Measurements from ENCODE around the gene EGLN3.

EGLN3 gene

GRCh38 chr14:33894339-33894738 is 56.5 kb downstream of the EGLN3 start:
- Histone ChIP-seq H3K27me3 (ENCODE audit: low read length) (no peaks in the 10 kb centered on the region), H3K9me3 (ENCODE audit: insufficient read depth, low read length) (no peaks in the 10 kb centered on the region), H2AFZ (ENCODE audit: low read depth, low read length, severe bottlenecking) (no peak overlapping the region), H3K79me2 (ENCODE audit: insufficient read depth, low read length) (no peaks in the 10 kb centered on the region), H3K9ac (ENCODE audit: low read length) (no peak overlapping the region), H3K36me3 (ENCODE audit: low read length) (no peaks in the 10 kb centered on the region), H3K4me2 (ENCODE audit: low read depth, low read length, poor library complexity, severe bottlenecking) (no peak overlapping the region), H3K4me3 (ENCODE audit: insufficient read depth, low read length, poor library complexity, severe bottlenecking) (no peak overlapping the region), H4K20me1 (ENCODE audit: low read depth, low read length) (no peaks in the 10 kb centered on the region), H3K9me2 (replicated peaks; ENCODE audit: insufficient read depth, low read length) (no peaks in the 10 kb centered on the region), H3F3A (ENCODE audit: insufficient read depth) (no peaks in the 10 kb centered on the region), H3K27ac (ENCODE audit: low read depth, low read length) (no peak overlapping the region)
- TF ChIP-seq CTCF (IDR thresholded peaks at IDR 0.05; ENCODE audit: insufficient read depth, low read length, poor library complexity, severe bottlenecking) (no peak), EZH2phosphoT487 (conservative IDR thresholded peaks at IDR 0.05; ENCODE audit: low read length) (no peak)

DNA sequence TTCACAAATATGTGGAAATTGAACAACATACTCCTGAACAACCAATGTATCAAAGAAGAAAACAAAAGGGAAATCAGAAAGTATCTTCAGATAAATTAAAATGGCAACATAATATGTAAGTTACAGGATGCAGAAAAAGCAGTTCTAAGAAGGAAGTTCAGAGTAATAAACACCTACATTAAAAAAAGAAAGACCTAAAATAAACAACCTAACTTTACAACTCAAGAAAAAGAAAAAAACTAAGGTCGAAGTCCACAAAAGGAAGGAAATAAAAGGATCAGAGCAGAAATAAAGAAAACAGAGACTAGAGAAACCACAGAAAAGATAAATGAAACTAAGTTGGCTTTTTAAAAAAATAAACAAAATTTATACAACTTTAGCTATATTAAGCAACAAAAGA is 59.2 kb downstream of the EGLN3 start:
- no peaks in the 10 kb centered on the region for H3K36me3 ChIP-seq (ENCODE audit: low read length)
- H3K9me3 ChIP-seq (ENCODE audit: insufficient read depth, low read length) = no peaks in the 10 kb centered on the region; the same call in 1 of the 2 replicates
- no peak overlapping the region for H2AFZ ChIP-seq (ENCODE audit: low read depth, low read length, severe bottlenecking)
- H3K9me2 ChIP-seq (replicated peaks; ENCODE audit: insufficient read depth, low read length) = no peaks in the 10 kb centered on the region
- no peaks in the 10 kb centered on the region for H3K27me3 ChIP-seq (ENCODE audit: low read length)
- H4K20me1 ChIP-seq (ENCODE audit: low read depth, low read length) = no peaks in the 10 kb centered on the region
- H3K4me2 ChIP-seq (ENCODE audit: low read depth, low read length, poor library complexity, severe bottlenecking) = no peak overlapping the region
- H3K4me3 ChIP-seq (ENCODE audit: insufficient read depth, low read length, poor library complexity, severe bottlenecking) = no peak overlapping the region
- H3K9ac ChIP-seq (ENCODE audit: low read length) = no peak overlapping the region
- H3F3A ChIP-seq (ENCODE audit: insufficient read depth) = no peaks in the 10 kb centered on the region
- H3K27ac ChIP-seq (ENCODE audit: low read depth, low read length) = no peak overlapping the region
- TF ChIP-seq CTCF (IDR thresholded peaks at IDR 0.05; ENCODE audit: insufficient read depth, low read length, poor library complexity, severe bottlenecking) (no peak), EZH2phosphoT487 (conservative IDR thresholded peaks at IDR 0.05; ENCODE audit: low read length) (no peak)
- H3K79me2 ChIP-seq (ENCODE audit: insufficient read depth, low read length) = no peaks in the 10 kb centered on the region

DNA sequence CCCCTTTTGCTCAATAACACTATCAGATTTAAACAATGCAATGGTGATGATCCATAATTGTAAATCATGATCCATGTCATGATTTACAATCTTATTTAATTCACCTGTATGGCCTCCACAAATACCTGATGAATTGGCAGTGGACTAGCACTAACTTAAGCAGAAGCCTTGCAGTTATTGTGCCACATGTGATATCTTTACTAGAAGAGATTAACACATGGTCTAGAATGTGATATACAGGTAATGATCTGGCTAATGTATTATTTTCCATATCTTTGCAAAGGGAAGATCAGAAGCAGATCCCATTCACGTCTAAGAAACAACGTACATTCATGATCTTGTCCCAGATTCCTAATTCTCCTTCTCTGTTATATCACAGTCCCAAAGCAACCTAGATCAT is 66.0 kb downstream of the EGLN3 start:
- Histone ChIP-seq H3K36me3 (ENCODE audit: low read length) (no peaks in the 10 kb centered on the region), H3K9me3 (ENCODE audit: insufficient read depth, low read length) (no peaks in the 10 kb centered on the region; the same call in 1 of the 2 replicates), H3K4me3 (ENCODE audit: insufficient read depth, low read length, poor library complexity, severe bottlenecking) (no peak overlapping the region), H4K20me1 (ENCODE audit: low read depth, low read length) (no peaks in the 10 kb centered on the region), H3K27me3 (ENCODE audit: low read length) (no peaks in the 10 kb centered on the region), H3K79me2 (ENCODE audit: insufficient read depth, low read length) (no peaks in the 10 kb centered on the region), H3K27ac (ENCODE audit: low read depth, low read length) (no peak overlapping the region), H3K9ac (ENCODE audit: low read length) (no peak overlapping the region), H3F3A (ENCODE audit: insufficient read depth) (no peaks in the 10 kb centered on the region), H3K9me2 (replicated peaks; ENCODE audit: insufficient read depth, low read length) (no peaks in the 10 kb centered on the region), H2AFZ (ENCODE audit: low read depth, low read length, severe bottlenecking) (no peak overlapping the region), H3K4me2 (ENCODE audit: low read depth, low read length, poor library complexity, severe bottlenecking) (no peak overlapping the region)
- TF ChIP-seq CTCF (IDR thresholded peaks at IDR 0.05; ENCODE audit: insufficient read depth, low read length, poor library complexity, severe bottlenecking) (no peak), EZH2phosphoT487 (conservative IDR thresholded peaks at IDR 0.05; ENCODE audit: low read length) (no peak)

Data from SU-DHL-6 (cell line).